GM12892 (cell line): ENCODE measurements around the gene VIL1.

Experiments
- POLR2A ChIP-seq: IDR thresholded peaks from 2 replicates; pipeline ENCODE4 v1.6.1; 2011; ENCODE audit warnings: low read depth, low read length, control low read depth
- POLR2AphosphoS5 ChIP-seq: IDR thresholded peaks from 2 replicates; pipeline ENCODE4 v1.6.1; 2011; ENCODE audit warnings: low read depth, low read length, control low read depth
- TAF1 ChIP-seq: IDR thresholded peaks from 2 replicates; pipeline ENCODE4 v1.6.1; 2011; ENCODE audit warnings: low read depth, mild to moderate bottlenecking, control low read depth, low read length, borderline replicate concordance

DNA sequence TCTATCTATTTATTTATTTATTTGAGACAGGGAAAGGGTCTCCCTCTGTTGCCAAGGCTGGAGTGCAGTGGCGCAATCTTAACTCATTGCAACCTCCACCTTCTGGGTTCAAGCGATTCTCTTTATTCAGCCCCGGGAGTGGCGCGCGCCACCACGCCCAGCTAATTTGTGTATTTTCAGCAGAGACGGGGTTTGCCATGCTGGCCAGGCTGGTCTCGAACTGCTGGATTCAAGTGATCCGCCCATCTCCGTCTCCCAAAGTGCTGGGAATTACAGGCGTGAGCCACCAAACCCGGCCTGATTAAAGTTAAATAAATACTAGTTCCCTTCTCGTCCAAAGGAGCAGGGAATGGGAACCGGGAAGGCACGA, 23.5 kb upstream of the VIL1 start:
- TF ChIP-seq POLR2A (no peak), POLR2AphosphoS5 (no peak), TAF1 (no peak)
